Cardiac muscle cell (in vitro differentiated cells and primary cell): ENCODE data around the gene PRLR. TPM values are rescaled to one million over a fixed set of nuclear protein-coding genes. Genes with fewer than 3 reads are reported as not detected.
A peak's percentile ranks its signal among the peaks of the same experiment; 100 is the strongest.

ENCODE experiments used
- DNase-seq, 2 donors: peaks; one replicate each; pipeline versions ENCODE4 v3.0.0 to v3.0.0-alpha.2; 2010 to 2017; ENCODE audit warnings: low read depth in 1 of 2, low spot score in 1 of 2
- H3K27ac ChIP-seq: fragments of 200-600 bp; sonication (generic); 2 replicates; pipeline ENCODE4 v1.5.1; 2016
- H3K27me3 ChIP-seq: fragments of 200-600 bp; sonication (generic); 2 replicates; pipeline ENCODE4 v1.6.0; 2016; ENCODE audit warnings: control low read depth
- H3K36me3 ChIP-seq: fragments of 200-600 bp; sonication (generic); 2 replicates; pipeline ENCODE4 v1.5.1; 2016; ENCODE audit warnings: control low read depth
- H3K4me1 ChIP-seq: fragments of 200-600 bp; sonication (generic); 2 replicates; pipeline ENCODE4 v1.8.1; 2017; ENCODE audit warnings: low read depth, mild to moderate bottlenecking, mixed run types
- H3K4me3 ChIP-seq: fragments of 200-600 bp; sonication (generic); 2 replicates; pipeline ENCODE4 v1.5.1; 2016; ENCODE audit warnings: mild to moderate bottlenecking
- H3K9me3 ChIP-seq: fragments of 200-600 bp; sonication (generic); 2 replicates; pipeline ENCODE4 v1.5.1; 2017; ENCODE audit warnings: low read depth, mild to moderate bottlenecking, control low read depth
- polyA plus RNA-seq: library from polyadenylated mRNA; unstranded; fragments of >200 nt; fragmentation: Nextera tagmentation; extraction: Ambion mirVana; gene quantifications from 2 replicates; pipeline ENCODE4 v1.2.1, GENCODE V29; 2016
- total RNA-seq: library from RNA; depleted of rRNA; stranded (reverse); fragments of >200 nt; gene quantifications from 2 replicates; pipeline ENCODE4 v1.2.3, GENCODE V29; 2016
- TF ChIP-seq, protein P1 (sequence below): IDR thresholded peaks from 2 replicates; pipeline ENCODE4 v1.5.1; 2012; ENCODE audit warnings: low read depth, mild to moderate bottlenecking, low read length

The PRLR gene
- total and polyA plus RNA-seq, 2 experiments from 2014 or later = 0.06 TPM; not detected in 1

DNA sequence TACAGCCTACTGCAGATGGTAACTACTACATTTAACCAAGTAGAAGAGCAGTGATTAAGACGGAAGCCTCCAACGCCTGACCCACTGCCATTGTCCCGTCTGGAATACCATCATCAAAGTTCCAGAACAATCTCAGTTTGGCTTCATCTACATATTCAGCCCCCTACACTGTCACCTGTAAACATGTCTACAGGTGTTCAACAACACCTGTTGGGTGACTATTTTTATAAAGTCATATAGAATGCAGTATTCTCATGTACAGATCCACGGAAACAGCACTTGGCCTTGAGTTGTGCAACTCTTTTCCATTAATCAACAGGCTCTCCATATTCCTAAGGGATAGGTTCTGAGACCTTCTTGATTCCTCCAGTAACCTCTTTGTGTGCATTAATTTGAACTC is 129.3 kb downstream of the PRLR start:
- no peaks in the 10 kb centered on the region for H3K27me3 ChIP-seq
- H3K4me1 ChIP-seq = no peaks in the 10 kb centered on the region
- DNase-seq = no peak
- no peaks in the 10 kb centered on the region for H3K36me3 ChIP-seq
- no peak overlapping the region for H3K4me3 ChIP-seq
- H3K27ac ChIP-seq = no peak overlapping the region
- TF ChIP-seq, protein P1, sequence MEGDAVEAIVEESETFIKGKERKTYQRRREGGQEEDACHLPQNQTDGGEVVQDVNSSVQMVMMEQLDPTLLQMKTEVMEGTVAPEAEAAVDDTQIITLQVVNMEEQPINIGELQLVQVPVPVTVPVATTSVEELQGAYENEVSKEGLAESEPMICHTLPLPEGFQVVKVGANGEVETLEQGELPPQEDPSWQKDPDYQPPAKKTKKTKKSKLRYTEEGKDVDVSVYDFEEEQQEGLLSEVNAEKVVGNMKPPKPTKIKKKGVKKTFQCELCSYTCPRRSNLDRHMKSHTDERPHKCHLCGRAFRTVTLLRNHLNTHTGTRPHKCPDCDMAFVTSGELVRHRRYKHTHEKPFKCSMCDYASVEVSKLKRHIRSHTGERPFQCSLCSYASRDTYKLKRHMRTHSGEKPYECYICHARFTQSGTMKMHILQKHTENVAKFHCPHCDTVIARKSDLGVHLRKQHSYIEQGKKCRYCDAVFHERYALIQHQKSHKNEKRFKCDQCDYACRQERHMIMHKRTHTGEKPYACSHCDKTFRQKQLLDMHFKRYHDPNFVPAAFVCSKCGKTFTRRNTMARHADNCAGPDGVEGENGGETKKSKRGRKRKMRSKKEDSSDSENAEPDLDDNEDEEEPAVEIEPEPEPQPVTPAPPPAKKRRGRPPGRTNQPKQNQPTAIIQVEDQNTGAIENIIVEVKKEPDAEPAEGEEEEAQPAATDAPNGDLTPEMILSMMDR = no peak
- no peaks in the 10 kb centered on the region for H3K9me3 ChIP-seq

GRCh38 chr5:35098214-35098613 is 132.1 kb downstream of the PRLR start:
- Histone ChIP-seq H3K36me3 (no peaks in the 10 kb centered on the region), H3K4me1 (no peaks in the 10 kb centered on the region), H3K4me3 (no peak overlapping the region), H3K9me3 (no peaks in the 10 kb centered on the region), H3K27me3 (no peaks in the 10 kb centered on the region), H3K27ac (no peak overlapping the region)
- DNase-seq = no peak
- TF ChIP-seq, protein P1 = no peak

- TF ChIP-seq, protein P1 = no peak
These were observed 133.4 kb downstream of the PRLR start for GRCh38 chr5:35096932-35097331.

GRCh38 chr5:35096216-35096615 is 134.1 kb downstream of the PRLR start:
- TF ChIP-seq, protein P1 = no peak
- Histone ChIP-seq H3K9me3 (no peaks in the 10 kb centered on the region), H3K36me3 (no peaks in the 10 kb centered on the region), H3K4me3 (no peak overlapping the region), H3K4me1 (no peaks in the 10 kb centered on the region), H3K27me3 (no peaks in the 10 kb centered on the region), H3K27ac (no peak overlapping the region)
- peak in 1 of 2 donors; percentile 8 for DNase-seq

More at GRCh38 chr5:35096932-35097331, 133.4 kb downstream of the PRLR start:
- H3K27ac ChIP-seq = no peak overlapping the region
- no peaks in the 10 kb centered on the region for H3K9me3 ChIP-seq
- H3K27me3 ChIP-seq = no peaks in the 10 kb centered on the region
- DNase-seq = no peak
- no peaks in the 10 kb centered on the region for H3K4me1 ChIP-seq
- H3K36me3 ChIP-seq = no peaks in the 10 kb centered on the region
- no peak overlapping the region for H3K4me3 ChIP-seq

DNA sequence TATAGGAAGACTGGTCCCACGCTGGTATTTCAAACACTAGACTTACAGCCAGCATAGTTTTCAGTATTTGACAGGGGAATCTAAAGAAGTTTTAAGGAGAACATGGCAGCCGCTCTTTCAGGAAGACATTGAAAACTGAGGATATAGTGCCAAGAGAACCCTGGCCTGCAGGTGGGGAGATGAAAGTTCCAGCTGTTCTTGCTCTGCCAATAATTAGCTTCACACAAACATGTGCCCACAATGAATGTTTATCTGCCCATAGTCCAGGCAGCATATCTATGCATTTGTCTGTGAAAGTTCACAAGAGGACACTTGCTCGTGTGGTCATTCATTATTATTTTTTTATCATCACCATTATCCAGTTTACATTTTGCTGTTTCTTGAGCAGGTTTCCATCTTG is 134.9 kb downstream of the PRLR start:
- no peaks in the 10 kb centered on the region for H3K36me3 ChIP-seq
- no peaks in the 10 kb centered on the region for H3K9me3 ChIP-seq
- TF ChIP-seq, protein P1 = no peak
- H3K4me1 ChIP-seq = no peaks in the 10 kb centered on the region
- no peak overlapping the region for H3K27ac ChIP-seq
- DNase-seq = no peak
- no peaks in the 10 kb centered on the region for H3K27me3 ChIP-seq
- H3K4me3 ChIP-seq = no peak overlapping the region

GRCh38 chr5:35094948-35095347 is 135.3 kb downstream of the PRLR start:
- H3K4me1 ChIP-seq = no peaks in the 10 kb centered on the region
- no peaks in the 10 kb centered on the region for H3K9me3 ChIP-seq
- H3K4me3 ChIP-seq = no peak overlapping the region
- DNase-seq = no peak
- TF ChIP-seq, protein P1 = no peak
- no peaks in the 10 kb centered on the region for H3K27me3 ChIP-seq
- no peak overlapping the region for H3K27ac ChIP-seq
- no peaks in the 10 kb centered on the region for H3K36me3 ChIP-seq
